Activated CD4-positive, alpha-beta T cell treated with anti-CD3 and anti-CD28 coated beads, Interleukin-2, amount 50 U/mL, for 16 hours (primary cell): ENCODE measurements around the gene LBP.
"Not testable (repeated sequence)": the region's sequence is repeated elsewhere in the genome, so short reads cannot be mapped to it uniquely, and the experiment has no call there.

Experiments
- DNase-seq: peaks from one replicate; pipeline ENCODE4 v3.0.0-alpha.2; 2020

LBP gene

DNA sequence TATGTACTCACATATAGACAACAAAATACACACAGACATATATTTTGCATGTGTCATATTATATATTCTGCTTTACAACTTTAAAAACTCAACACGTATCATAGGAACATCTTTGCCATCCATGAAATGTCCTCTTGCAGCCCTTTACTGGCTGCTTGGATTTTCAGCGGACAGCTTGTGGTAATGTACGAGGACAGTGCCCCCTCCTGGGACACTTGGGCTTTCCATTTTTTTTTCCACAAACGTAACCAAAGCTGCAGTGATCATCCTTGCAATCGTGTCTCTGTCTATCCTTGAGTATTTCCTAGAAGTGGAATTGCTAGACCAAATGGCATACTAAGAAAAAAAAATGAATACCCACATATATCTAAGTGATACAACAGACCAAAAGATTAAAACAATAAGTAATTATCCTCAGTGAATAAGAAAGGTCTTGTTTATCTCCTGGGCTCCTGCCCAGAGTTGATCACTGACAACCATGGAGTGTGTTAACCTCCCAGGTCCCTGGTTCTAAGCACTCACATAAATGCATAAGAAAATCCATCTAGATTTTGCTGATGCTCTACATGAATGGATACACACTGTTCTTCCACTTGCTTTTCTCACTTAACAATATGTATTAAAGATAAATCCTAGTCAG, 24.2 kb upstream of the LBP start:
- DNase-seq: no peak

DNA sequence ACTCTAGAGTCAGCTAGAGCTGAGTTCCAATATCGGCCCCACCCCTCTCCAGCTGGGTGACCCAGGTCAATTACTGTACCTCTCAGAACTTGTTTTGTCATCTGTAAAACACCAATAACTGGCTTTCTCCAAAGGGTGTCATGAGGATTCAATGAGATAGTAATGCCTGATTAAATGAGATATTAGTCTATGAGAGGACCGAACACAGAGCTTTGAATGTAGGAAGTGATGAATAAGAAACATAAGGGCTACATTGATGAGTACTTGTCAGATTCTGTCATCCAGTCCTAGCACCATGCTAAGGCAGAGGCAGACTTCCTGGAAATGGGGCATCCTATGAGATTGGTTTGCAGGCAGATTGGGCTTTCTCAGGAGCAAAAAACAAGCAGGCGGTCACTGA, 22.1 kb upstream of the LBP start:
- DNase-seq: no peak

DNA sequence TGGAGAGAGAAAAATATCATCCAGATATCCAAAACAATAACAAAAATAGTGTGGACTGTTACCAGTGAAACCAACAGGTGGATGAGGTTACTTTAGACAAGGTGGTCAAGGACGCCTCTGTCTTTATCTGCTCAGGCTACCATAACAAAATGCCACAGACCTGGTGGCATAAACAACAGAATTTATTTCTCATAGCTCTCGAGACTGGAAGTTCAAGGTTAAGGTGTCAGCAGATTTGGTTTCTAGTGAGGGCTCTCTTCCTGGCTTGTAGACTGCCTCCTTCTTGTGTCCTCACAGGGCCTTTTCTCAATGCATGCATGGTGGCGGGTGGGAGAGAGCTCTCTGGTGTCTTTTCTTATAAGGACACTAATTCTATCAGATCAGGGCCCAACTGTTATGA, 21.1 kb upstream of the LBP start:
- DNase-seq: no peak

GRCh38 chr20:38325905-38326304, 20.4 kb upstream of the LBP start:
- no peak for DNase-seq

- DNase-seq: no peak
These were observed 20.0 kb upstream of the LBP start for GRCh38 chr20:38326309-38326708.

DNA sequence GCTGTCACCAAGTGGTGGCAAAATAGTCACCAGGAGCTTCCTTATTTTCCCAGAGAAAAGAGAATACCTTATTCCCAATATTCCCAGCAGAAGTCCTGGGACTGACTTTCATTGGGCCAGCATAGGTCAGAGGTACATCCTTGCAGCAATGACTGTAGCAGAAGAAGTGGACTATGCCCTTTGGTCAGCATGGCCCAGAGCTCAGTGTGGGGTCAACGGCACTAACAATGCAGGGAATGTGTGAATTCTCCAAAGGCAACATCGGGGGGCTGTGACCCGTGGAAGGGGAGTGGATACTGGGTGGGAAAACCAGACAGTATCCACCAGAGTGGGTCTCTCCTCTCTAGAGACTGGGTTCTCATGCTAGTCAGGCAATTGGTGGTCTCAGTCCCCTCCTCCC, 15.6 kb upstream of the LBP start:
- DNase-seq: no peak

DNA sequence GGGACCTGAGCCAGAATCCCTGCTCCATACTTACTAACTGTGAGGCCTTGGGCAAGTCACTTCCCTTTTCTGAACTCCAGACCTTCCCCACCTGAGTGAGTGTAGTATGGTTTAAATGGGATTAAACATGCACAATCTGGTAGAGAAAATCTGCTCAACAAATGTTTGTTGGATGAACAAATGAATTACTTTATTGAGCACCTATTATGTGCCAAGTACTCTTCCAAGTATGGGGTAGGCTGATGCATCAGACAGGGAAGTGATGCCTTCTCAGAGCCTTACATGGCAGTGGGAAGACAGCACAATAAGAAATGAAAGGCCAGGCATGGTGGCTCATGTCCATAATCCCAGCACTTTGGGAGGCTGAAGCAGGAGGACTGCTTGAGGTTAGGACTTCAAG, 15.0 kb upstream of the LBP start:
- no peak for DNase-seq

DNA sequence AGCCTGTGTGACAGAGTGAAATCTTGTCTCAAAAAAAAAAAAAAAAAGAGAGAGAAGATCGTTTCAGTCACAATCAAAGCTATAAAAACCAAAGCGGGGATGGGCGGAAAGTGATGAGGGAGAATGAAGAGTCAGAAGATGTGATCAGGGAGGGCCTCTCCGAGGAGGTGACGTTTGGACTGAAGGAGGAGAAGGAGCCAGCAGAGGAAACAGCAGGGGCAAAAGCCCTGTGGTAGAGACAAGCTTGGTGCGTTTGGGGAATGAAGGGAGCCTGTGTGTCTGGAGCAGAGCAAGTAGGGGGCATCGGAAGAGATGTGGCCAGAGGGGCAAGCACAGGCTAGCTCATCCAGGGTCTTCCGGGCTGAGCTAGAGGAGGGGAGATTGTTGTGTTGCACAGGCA, 14.5 kb upstream of the LBP start:
- DNase-seq: no peak

GRCh38 chr20:38334016-38334415, 12.3 kb upstream of the LBP start:
- DNase-seq: no peak

GRCh38 chr20:38336726-38337125, 9.6 kb upstream of the LBP start:
- DNase-seq: no peak

DNA sequence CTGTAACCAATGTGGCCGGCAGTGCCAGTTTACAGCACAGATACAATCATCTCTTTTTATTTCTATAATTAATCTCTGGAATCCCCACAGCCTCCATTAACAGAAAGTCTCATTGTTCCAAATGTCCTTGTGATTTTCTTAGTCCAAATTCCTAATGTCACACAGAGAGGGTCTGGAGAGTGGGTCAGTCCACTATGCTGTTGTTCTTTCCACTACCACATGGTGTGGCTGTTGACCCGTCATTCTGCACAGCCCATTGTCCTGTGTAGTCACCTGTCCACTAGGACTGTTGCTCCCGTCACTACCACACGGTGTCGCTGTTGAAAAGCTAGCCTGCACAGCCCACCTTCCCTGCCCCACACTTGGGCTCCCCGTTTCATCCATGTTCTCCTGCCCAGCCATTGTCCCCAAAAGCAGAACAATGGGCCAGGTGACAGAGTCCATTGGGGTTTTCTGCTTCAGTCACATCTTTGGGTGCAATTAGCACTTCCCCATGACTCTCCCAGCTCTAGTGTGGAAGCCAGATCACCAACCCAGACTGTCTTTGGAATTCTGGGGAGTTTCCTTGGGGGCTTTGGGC, 8.6 kb upstream of the LBP start:
- peak; percentile 12 for DNase-seq

DNA sequence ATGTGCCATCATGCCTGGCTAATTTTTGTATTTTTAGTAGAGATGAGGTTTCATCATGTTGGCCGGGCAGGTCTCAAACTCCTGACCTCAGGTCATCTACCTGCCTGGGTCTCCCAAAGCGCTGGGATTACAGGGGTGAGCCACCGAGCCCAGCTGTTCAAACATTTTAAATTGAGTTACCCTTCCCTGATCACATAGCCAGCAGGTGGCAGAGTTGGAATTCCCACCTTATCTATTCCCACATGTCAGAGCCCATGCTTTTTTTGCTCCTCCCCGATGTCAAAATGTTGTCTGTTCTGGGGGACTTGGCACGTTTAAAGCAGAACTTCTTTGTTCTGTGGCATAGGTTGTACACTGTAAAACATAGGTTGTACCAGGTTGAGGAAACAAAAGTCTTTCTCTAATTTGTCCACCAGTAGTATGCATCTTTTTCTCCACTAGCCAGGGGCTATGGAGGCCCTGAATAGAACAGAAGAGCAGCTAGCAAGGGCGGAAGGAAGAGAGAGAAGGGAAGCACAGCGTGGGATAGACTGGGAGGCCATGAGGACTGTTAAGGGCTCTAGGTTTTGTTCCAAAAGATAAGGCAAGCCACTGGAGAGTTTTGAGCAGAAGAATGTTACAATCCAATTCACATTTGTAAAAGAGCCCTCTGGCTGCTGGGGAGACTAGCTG, 7.3 kb upstream of the LBP start:
- no peak for DNase-seq

GRCh38 chr20:38339521-38339896, 6.8 kb upstream of the LBP start:
- not testable (repeated sequence) for DNase-seq

GRCh38 chr20:38339997-38340396, 6.3 kb upstream of the LBP start:
- no peak for DNase-seq

GRCh38 chr20:38340693-38341092, 5.6 kb upstream of the LBP start:
- DNase-seq: no peak

- DNase-seq: no peak
These were observed 4.1 kb upstream of the LBP start for GRCh38 chr20:38342216-38342615.

DNA sequence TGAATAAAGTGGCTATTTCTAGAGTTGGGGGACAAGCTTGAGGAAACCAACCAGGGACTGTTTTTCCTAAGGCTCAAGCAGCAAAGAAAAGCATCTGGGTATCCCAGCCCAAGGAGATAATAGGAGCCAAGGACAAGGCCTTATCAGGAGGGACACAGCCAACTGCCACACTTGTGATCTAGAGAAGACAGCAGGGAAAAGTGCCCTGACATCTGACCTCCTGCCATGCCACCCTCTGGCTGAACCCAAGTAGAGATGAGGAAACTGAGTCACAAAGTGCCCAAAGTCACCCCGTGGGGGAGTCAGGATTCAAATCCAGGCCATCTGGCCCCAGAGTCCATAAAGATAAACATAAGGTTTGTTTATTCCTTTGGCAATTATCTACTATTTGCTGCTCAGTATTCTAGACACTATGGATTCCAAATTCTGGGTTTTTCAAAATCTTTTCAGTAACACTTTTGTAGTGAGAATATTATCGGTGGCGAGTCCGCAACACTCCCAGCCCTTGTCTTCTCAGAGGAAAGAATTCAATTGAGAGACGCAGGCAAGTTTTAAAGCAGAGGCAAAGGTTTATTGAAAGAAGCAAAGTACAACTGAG, 3.5 kb upstream of the LBP start:
- no peak for DNase-seq

DNA sequence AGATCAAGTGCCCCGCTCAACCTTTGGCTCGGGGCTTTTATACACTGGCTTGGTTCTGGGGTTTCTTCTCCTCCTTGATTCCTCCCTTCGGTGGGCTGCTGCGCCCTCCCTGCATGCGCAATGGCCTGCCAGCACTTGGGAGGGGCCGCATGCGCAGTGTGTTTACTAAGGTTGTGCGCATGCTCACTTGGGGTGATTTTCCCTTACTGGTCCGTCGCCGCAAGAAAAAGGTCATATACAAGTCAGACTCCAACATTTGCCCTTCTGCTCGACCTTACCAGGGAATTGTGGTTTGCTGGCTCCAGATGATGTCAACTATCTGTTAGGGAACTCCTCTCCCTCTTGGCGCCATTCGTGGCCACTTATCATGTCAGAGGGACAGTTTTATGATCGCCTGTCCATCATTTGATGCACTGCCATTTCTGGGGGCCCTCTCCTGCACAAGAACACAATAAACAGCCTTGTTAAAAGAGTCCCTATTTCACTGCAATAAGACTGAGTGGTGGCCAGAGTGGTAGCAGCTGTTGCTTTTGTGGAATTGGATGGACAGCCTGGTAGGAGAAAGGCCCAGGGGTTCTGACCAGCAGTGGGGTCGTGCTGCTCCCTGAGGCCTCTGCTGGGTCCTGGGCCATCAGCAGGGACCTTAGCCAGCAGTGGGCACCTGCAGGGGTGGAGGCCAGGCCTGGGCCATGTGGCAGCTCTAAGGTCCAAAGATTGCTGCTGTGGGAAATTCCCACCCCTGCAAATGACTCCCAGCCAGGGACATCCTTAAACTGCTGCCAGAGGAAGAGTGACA, 2.8 kb upstream of the LBP start:
- DNase-seq: no peak

DNA sequence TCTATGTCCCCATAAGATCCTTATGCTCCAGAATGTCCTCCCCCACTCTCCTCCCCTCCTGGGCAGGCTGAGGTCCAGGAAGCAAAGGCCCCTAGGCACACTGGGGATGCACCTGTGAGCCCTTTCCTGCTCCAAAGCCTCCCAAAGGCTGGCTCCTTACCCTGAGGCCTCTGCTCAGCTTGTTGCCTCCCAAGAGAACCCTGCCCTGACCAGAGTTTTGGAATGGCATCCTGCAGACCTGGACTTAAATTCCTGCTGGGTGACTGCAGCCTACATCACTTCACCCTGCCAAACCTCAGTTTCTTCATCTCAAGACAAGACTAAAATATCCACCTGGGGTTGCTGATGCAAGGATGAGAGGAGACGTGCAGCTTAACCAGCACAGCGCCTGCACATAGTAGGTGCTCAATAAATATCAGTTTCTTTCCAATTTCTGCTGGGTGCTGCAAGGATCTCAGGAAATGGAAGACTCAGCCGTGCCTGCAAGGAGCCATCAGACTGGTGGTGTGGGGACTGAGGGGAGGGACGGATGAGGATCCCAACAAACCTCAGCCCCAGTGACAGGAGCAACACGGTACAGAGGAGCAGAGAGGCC, 2.1 kb upstream of the LBP start:
- DNase-seq: no peak

GRCh38 chr20:38345643-38346042, 639 bp upstream of the LBP start:
- no peak for DNase-seq

GRCh38 chr20:38346741-38347140, 459 bp downstream of the LBP start:
- no peak for DNase-seq

- DNase-seq: no peak
These were observed 3.6 kb downstream of the LBP start for GRCh38 chr20:38349856-38350255.
